OCI-LY3 (cell line): Measurements from ENCODE around the gene CFP.

Experiments
- H2AFZ ChIP-seq: fragments of 200-600, 300-600 bp; shearing (Covaris generic); 2 replicates; pipeline ENCODE4 v1.6.0; 2014; ENCODE audit warnings: antibody characterized with exemption, low read depth, low read length
- H3K27ac ChIP-seq: fragments of 200-600, 300-600 bp; sonication (generic); 2 replicates; pipeline ENCODE4 v1.5.1; 2014; ENCODE audit warnings: mild to moderate bottlenecking, low read length, moderate library complexity, mixed read lengths
- H3K27me3 ChIP-seq: fragments of 200-600, 300-600 bp; sonication (generic); 2 replicates; pipeline ENCODE4 v1.6.1; 2014; ENCODE audit warnings: low read depth, low read length, mixed read lengths
- H3K36me3 ChIP-seq: fragments of 200-600, 300-600 bp; sonication (generic); replicated peaks from 2 replicates; pipeline ENCODE3; 2014; ENCODE audit warnings: low read depth, low read length, mixed read lengths
- H3K4me1 ChIP-seq: fragments of 300-600, 200-600 bp; sonication (generic); 2 replicates; pipeline ENCODE4 v1.6.1; 2014; ENCODE audit warnings: low read length, mixed read lengths
- H3K4me2 ChIP-seq: fragments of 200-600, 300-600 bp; sonication (generic); 2 replicates; pipeline ENCODE4 v1.6.1; 2014; ENCODE audit warnings: low read length, mixed read lengths
- H3K4me3 ChIP-seq: fragments of 300-600, 200-600 bp; sonication (generic); 2 replicates; pipeline ENCODE4 v1.5.1; 2014; ENCODE audit warnings: antibody characterized with exemption, mild to moderate bottlenecking, low read length, moderate library complexity
- H3K79me2 ChIP-seq: fragments of 300-600, 200-600 bp; shearing (Covaris generic); 2 replicates; pipeline ENCODE4 v1.6.1; 2014; ENCODE audit warnings: mild to moderate bottlenecking, low read length, mixed read lengths
- H3K9ac ChIP-seq: fragments of 300-600, 200-600 bp; shearing (Covaris generic); 2 replicates; pipeline ENCODE4 v1.6.0; 2014; ENCODE audit warnings: mild to moderate bottlenecking, low read length, moderate library complexity
- H3K9me3 ChIP-seq: fragments of 200-600, 300-600 bp; shearing (Covaris generic); 2 replicates; pipeline ENCODE4 v1.6.1; 2014; ENCODE audit warnings: low read length, mixed read lengths; ENCODE audit not compliant: insufficient read depth
- H4K20me1 ChIP-seq: fragments of 200-600, 300-600 bp; sonication (generic); 2 replicates; pipeline ENCODE4 v1.6.1; 2016; ENCODE audit warnings: low read length, mixed read lengths; ENCODE audit not compliant: insufficient read depth
- CTCF ChIP-seq: fragments of 200-600, 300-600 bp; sonication (generic); IDR thresholded peaks from 2 replicates; pipeline ENCODE4 v1.5.1; 2014; ENCODE audit warnings: antibody characterized with exemption, low read length, low read depth
- EZH2phosphoT487 ChIP-seq: fragments of 200-600 bp; shearing (Covaris generic); IDR thresholded peaks from 2 replicates; pipeline ENCODE4 v1.6.1; 2018; ENCODE audit warnings: antibody characterized with exemption, mixed run types, low read depth

The CFP gene

GRCh38 chrX:47621851-47622250, 7.9 kb downstream of the CFP start:
- H2AFZ ChIP-seq, result no peak overlapping the region
- no peaks in the 10 kb centered on the region for H3K4me1 ChIP-seq
- H3K9me3 ChIP-seq, result no peaks in the 10 kb centered on the region
- H3K27me3 ChIP-seq, result no peaks in the 10 kb centered on the region
- no peak overlapping the region for H3K27ac ChIP-seq
- no peaks in the 10 kb centered on the region for H3K36me3 ChIP-seq
- TF ChIP-seq EZH2phosphoT487, result no peak
- TF ChIP-seq CTCF, result no peak
- H3K4me2 ChIP-seq, result no peak overlapping the region
- peaks cover 3% of the 10 kb centered on the region; the same call in 1 of the 2 replicates for H4K20me1 ChIP-seq
- H3K79me2 ChIP-seq, result no peaks in the 10 kb centered on the region
- H3K4me3 ChIP-seq, result no peak overlapping the region
- H3K9ac ChIP-seq, result no peak overlapping the region

- TF ChIP-seq CTCF (no peak), EZH2phosphoT487 (no peak)
- Histone ChIP-seq H3K27me3 (no peaks in the 10 kb centered on the region), H3K9me3 (no peaks in the 10 kb centered on the region), H3K27ac (no peak overlapping the region), H3K4me1 (no peaks in the 10 kb centered on the region), H3K4me3 (peak overlapping the region; percentile 80), H3K36me3 (no peaks in the 10 kb centered on the region), H3K79me2 (no peaks in the 10 kb centered on the region), H3K4me2 (peak overlapping the region; percentile 46), H4K20me1 (peaks cover 3% of the 10 kb centered on the region; the same call in 1 of the 2 replicates), H3K9ac (no peak overlapping the region), H2AFZ (no peak overlapping the region)
Observed at GRCh38 chrX:47620303-47620685, 9.4 kb downstream of the CFP start.

DNA sequence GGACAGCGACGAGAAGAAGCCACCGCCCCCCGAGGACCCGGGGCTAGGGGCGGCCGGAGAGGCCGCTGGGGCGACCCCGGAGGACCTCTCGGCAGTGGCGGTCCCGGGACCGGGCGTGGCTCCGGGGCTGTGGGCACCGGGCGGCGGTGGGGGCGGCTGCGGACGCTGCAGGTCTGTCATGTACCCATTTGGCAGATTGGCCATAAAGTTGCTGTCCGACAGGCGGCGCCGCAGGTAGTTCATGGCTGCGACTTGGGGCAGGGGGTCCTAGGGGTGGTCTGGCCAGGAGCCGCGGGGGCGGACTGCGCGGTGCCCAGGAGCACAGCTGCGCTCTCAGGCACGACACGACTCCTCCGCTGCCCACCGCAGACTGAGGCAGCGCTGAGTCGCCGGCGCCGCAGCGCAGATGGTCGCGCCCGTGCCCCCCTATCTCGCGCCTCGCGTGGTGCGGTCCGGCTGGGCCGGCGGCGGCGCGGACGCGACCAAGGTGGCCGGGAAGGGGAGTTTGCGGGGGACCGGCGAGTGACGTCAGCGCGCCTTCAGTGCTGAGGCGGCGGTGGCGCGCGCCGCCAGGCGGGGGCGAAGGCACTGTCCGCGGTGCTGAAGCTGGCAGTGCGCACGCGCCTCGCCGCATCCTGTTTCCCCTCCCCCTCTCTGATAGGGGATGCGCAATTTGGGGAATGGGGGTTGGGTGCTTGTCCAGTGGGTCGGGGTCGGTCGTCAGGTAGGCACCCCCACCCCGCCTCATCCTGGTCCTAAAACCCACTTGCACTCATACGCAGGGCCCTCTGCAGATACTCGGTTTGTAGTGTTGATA, 10.0 kb downstream of the CFP start, which contains the start of gene SYN1:
Gene SYN1 (minus strand): TSS at position 372 of the 817 bp plus-strand sequence. CDS start 129 bp downstream, at position 243.
- H3K4me2 ChIP-seq, result peak within 1 kb of the TSS; percentile 76
- no peaks in the 10 kb centered on the region for H3K79me2 ChIP-seq
- no peak within 1 kb of the TSS for H3K27ac ChIP-seq
- H2AFZ ChIP-seq, result peak within 1 kb of the TSS; percentile 63; the same call in 1 of the 2 replicates
- peak within 1 kb of the TSS; percentile 26; the same call in 1 of the 2 replicates for H3K9ac ChIP-seq
- no peaks in the 10 kb centered on the region for H3K36me3 ChIP-seq
- H3K27me3 ChIP-seq, result no peaks in the 10 kb centered on the region
- H4K20me1 ChIP-seq, result peaks cover 3% of the 10 kb centered on the region; the same call in 1 of the 2 replicates
- TF ChIP-seq EZH2phosphoT487, result no peak
- TF ChIP-seq CTCF, result peak; percentile 31
- peak within 1 kb of the TSS; percentile 80 for H3K4me3 ChIP-seq
- H3K9me3 ChIP-seq, result no peaks in the 10 kb centered on the region
- no peaks in the 10 kb centered on the region for H3K4me1 ChIP-seq

GRCh38 chrX:47618923-47619485, 10.7 kb downstream of the CFP start:
- Histone ChIP-seq H3K27ac (no peak overlapping the region), H3K4me3 (peak overlapping the region; percentile 80), H3K27me3 (no peaks in the 10 kb centered on the region), H4K20me1 (peaks cover 3% of the 10 kb centered on the region; the same call in 1 of the 2 replicates), H3K4me1 (no peaks in the 10 kb centered on the region), H3K9me3 (no peaks in the 10 kb centered on the region), H3K79me2 (no peaks in the 10 kb centered on the region), H3K36me3 (no peaks in the 10 kb centered on the region), H3K9ac (no peak overlapping the region), H2AFZ (no peak overlapping the region), H3K4me2 (peak overlapping the region; percentile 76)
- TF ChIP-seq CTCF, result no peak
- no peak for TF ChIP-seq EZH2phosphoT487
